H9 (cell line): ENCODE results near the gene FCGR3A. TPM values are rescaled to one million over a fixed set of nuclear protein-coding genes. Genes with fewer than 3 reads are reported as not detected.
"Not testable (repeated sequence)": the region's sequence is repeated elsewhere in the genome, so short reads cannot be mapped to it uniquely, and the experiment has no call there.

ENCODE experiments used
- DNase-seq: peaks from one replicate; pipeline ENCODE4 v3.0.0-alpha.2; 2017
- H2AFZ ChIP-seq: one replicate; pipeline ENCODE4 v1.6.1; 2013; ENCODE audit warnings: mild to moderate bottlenecking, low read length, control low read depth, moderate library complexity
- H2AK5ac ChIP-seq: 2 replicates; pipeline ENCODE4 v1.6.1; 2013; ENCODE audit warnings: low read length, control low read depth, mixed read lengths; ENCODE audit not compliant: insufficient read length
- H2BK120ac ChIP-seq: one replicate; pipeline ENCODE4 v1.6.1; 2013; ENCODE audit warnings: low read depth, mild to moderate bottlenecking, low read length, control low read depth, inconsistent platforms; ENCODE audit not compliant: poor library complexity, severe bottlenecking
- H2BK12ac ChIP-seq: 2 replicates; pipeline ENCODE4 v1.6.1; 2013; ENCODE audit warnings: low read length, control low read depth, mixed read lengths, low read depth; ENCODE audit not compliant: insufficient read length
- H2BK15ac ChIP-seq: 2 replicates; pipeline ENCODE4 v1.6.1; 2013; ENCODE audit warnings: low read depth, low read length, control low read depth
- H2BK20ac ChIP-seq: one replicate; pipeline ENCODE4 v1.6.1; 2013; ENCODE audit warnings: low read depth, mild to moderate bottlenecking, low read length, control low read depth, inconsistent platforms; ENCODE audit not compliant: poor library complexity, severe bottlenecking
- H2BK5ac ChIP-seq: 2 replicates; pipeline ENCODE4 v1.6.1; 2013; ENCODE audit warnings: low read length, control low read depth, mixed read lengths; ENCODE audit not compliant: insufficient read length
- H3K14ac ChIP-seq: 2 replicates; pipeline ENCODE4 v1.6.1; 2013; ENCODE audit warnings: low read length, control low read depth; ENCODE audit not compliant: insufficient read depth
- H3K18ac ChIP-seq: 2 replicates; pipeline ENCODE4 v1.6.1; 2013; ENCODE audit warnings: low read depth, mild to moderate bottlenecking, mixed read lengths, low read length, control low read depth; ENCODE audit not compliant: insufficient read length
- H3K23ac ChIP-seq: 2 replicates; pipeline ENCODE4 v1.6.1; 2013; ENCODE audit warnings: low read length, control low read depth, mixed read lengths, low read depth; ENCODE audit not compliant: insufficient read length
- H3K23me2 ChIP-seq: 2 replicates; pipeline ENCODE4 v1.6.1; 2013; ENCODE audit warnings: low read depth, mild to moderate bottlenecking, mixed read lengths, low read length, control low read depth; ENCODE audit not compliant: insufficient read length, poor library complexity, severe bottlenecking
- H3K27ac ChIP-seq: 2 replicates; pipeline ENCODE4 v1.5.1; 2013; ENCODE audit warnings: low read length, control low read depth, mixed read lengths, low read depth; ENCODE audit not compliant: insufficient read length
- H3K27me3 ChIP-seq: 2 replicates; pipeline ENCODE4 v1.6.1; 2013; ENCODE audit warnings: low read length, control low read depth, inconsistent platforms; ENCODE audit not compliant: insufficient read depth
- H3K4ac ChIP-seq: 2 replicates; pipeline ENCODE4 v1.6.1; 2013; ENCODE audit warnings: low read depth, mild to moderate bottlenecking, control low read depth, inconsistent platforms, low read length, moderate library complexity
- H3K4me1 ChIP-seq: 2 replicates; pipeline ENCODE4 v1.6.1; 2013; ENCODE audit warnings: low read length, control low read depth, inconsistent platforms; ENCODE audit not compliant: insufficient read depth
- H3K4me2 ChIP-seq: 2 replicates; pipeline ENCODE4 v1.6.1; 2013; ENCODE audit warnings: low read length, control low read depth, mixed read lengths; ENCODE audit not compliant: insufficient read length, insufficient read depth
- H3K56ac ChIP-seq: 2 replicates; pipeline ENCODE4 v1.6.1; 2013; ENCODE audit warnings: low read depth, mild to moderate bottlenecking, mixed read lengths, low read length, control low read depth; ENCODE audit not compliant: insufficient read length
- H3K79me1 ChIP-seq: 2 replicates; pipeline ENCODE4 v1.6.1; 2013; ENCODE audit warnings: low read depth, mild to moderate bottlenecking, moderate library complexity, low read length, control low read depth, inconsistent platforms; ENCODE audit not compliant: insufficient read depth, poor library complexity, severe bottlenecking
- H3K79me2 ChIP-seq: 2 replicates; pipeline ENCODE4 v1.6.1; 2013; ENCODE audit warnings: low read length, control low read depth, inconsistent platforms; ENCODE audit not compliant: insufficient read depth
- H3K9ac ChIP-seq: 2 replicates; pipeline ENCODE4 v1.6.1; 2013; ENCODE audit warnings: low read length, control low read depth, mixed read lengths; ENCODE audit not compliant: insufficient read length; ENCODE audit errors: extremely low read depth
- H3K9me3 ChIP-seq: one replicate; pipeline ENCODE4 v1.6.1; 2013; ENCODE audit warnings: low read depth, low read length, inconsistent platforms; ENCODE audit not compliant: control insufficient read depth
- H3T11ph ChIP-seq: one replicate; pipeline ENCODE4 v1.6.1; 2013; ENCODE audit warnings: mild to moderate bottlenecking, low read length, control low read depth, inconsistent platforms
- H4K20me1 ChIP-seq: one replicate; pipeline ENCODE4 v1.6.1; 2013; ENCODE audit not compliant: control insufficient read depth, insufficient read length, insufficient read depth
- H4K5ac ChIP-seq: 2 replicates; pipeline ENCODE4 v1.6.1; 2013; ENCODE audit warnings: low read depth, mild to moderate bottlenecking, mixed read lengths, low read length, control low read depth; ENCODE audit not compliant: insufficient read length
- H4K8ac ChIP-seq: replicated peaks from 2 replicates; pipeline ENCODE4 v1.6.1; 2013; ENCODE audit warnings: low read length, control low read depth, mixed read lengths, low read depth; ENCODE audit not compliant: insufficient read length
- H4K91ac ChIP-seq: 2 replicates; pipeline ENCODE4 v1.6.1; 2013; ENCODE audit warnings: low read depth, mild to moderate bottlenecking, moderate library complexity, mixed read lengths, low read length, control low read depth; ENCODE audit not compliant: insufficient read length
- H3K27ac Mint-ChIP-seq, 3 experiments: 2 replicates in 2 of 3; 3 replicates in 1 of 3; pipeline ENCODE4 v1.8.0; 2020 to 2021; ENCODE audit warnings: mixed read lengths in 3 of 3, mild to moderate bottlenecking in 1 of 3, moderate library complexity in 1 of 3
- H3K27me3 Mint-ChIP-seq: 2 replicates; pipeline ENCODE4 v1.8.0; 2021; ENCODE audit warnings: low read depth, mild to moderate bottlenecking, moderate library complexity, mixed read lengths
- H3K36me3 Mint-ChIP-seq, 3 experiments: 2 replicates in 2 of 3; 3 replicates in 1 of 3; pipeline ENCODE4 v1.8.0; 2020 to 2021; ENCODE audit warnings: low read depth in 3 of 3, mixed read lengths in 3 of 3; ENCODE audit not compliant: insufficient read depth in 1 of 3
- H3K4me1 Mint-ChIP-seq, 2 experiments: 2 replicates each; pipeline ENCODE4 v1.8.0; 2020; ENCODE audit warnings: mixed read lengths in 2 of 2
- H3K4me3 Mint-ChIP-seq, 2 experiments: 2 replicates in 1 of 2; 3 replicates in 1 of 2; pipeline ENCODE4 v1.8.0; 2020 to 2021; ENCODE audit warnings: mild to moderate bottlenecking in 2 of 2, mixed read lengths in 2 of 2, moderate library complexity in 1 of 2
- H3K9me3 Mint-ChIP-seq, 2 experiments: 2 replicates in 1 of 2; 3 replicates in 1 of 2; pipeline ENCODE4 v1.8.0; 2020; ENCODE audit warnings: mild to moderate bottlenecking in 2 of 2, mixed read lengths in 2 of 2, moderate library complexity in 1 of 2
- WGBS: extraction: QIAGEN DNeasy Blood & Tissue Kit; methylation state at CpG from one replicate; pipeline ENCODE4 v1.1.7; 2013; ENCODE audit warnings: missing lambda C conversion rate, low lambda C conversion rate, mixed read lengths; ENCODE audit not compliant: insufficient read length; ENCODE audit errors: extremely low coverage; 5-methylcytosine and 5-hydroxymethylcytosine counted together
- total RNA-seq: library from RNA; stranded (reverse); gene quantifications from 2 replicates; pipeline ENCODE4 v1.2.1, GENCODE V29; 2021

The FCGR3A gene
- total RNA-seq, 1 experiment from 2014 or later, result not detected

GRCh38 chr1:161537068-161537669, 12.4 kb downstream of the FCGR3A start:
- no CpG with 5 or more reads among the region's 7 CpGs for WGBS
- not testable (repeated sequence) for H3K4ac ChIP-seq, H3K4me1 ChIP-seq, H2AK5ac ChIP-seq, H3K23me2 ChIP-seq, H3K27me3 ChIP-seq, H4K8ac ChIP-seq, H3K23ac ChIP-seq, H2BK20ac ChIP-seq, H3K4me2 ChIP-seq, H3K14ac ChIP-seq, H3K56ac ChIP-seq, H3K27ac Mint-ChIP-seq, H3T11ph ChIP-seq, H3K79me2 ChIP-seq, H4K91ac ChIP-seq, H3K9ac ChIP-seq, H4K20me1 ChIP-seq, H3K18ac ChIP-seq, H3K27ac ChIP-seq, H3K79me1 ChIP-seq, H3K9me3 ChIP-seq, H3K4me3 Mint-ChIP-seq, H2BK12ac ChIP-seq, H2BK15ac ChIP-seq, H4K5ac ChIP-seq, H3K36me3 Mint-ChIP-seq, H2AFZ ChIP-seq, DNase-seq, H2BK120ac ChIP-seq, H2BK5ac ChIP-seq
- peaks cover 18 to 20% of the 10 kb centered on the region in 2 experiments for H3K4me1 Mint-ChIP-seq
- peaks cover 18 to 20% of the 10 kb centered on the region in 2 experiments for H3K9me3 Mint-ChIP-seq
- peaks cover 24% of the 10 kb centered on the region for H3K27me3 Mint-ChIP-seq

GRCh38 chr1:161532644-161533567, 16.7 kb downstream of the FCGR3A start:
- not testable (repeated sequence) for H4K91ac ChIP-seq, H2BK120ac ChIP-seq, H4K8ac ChIP-seq, H3K23ac ChIP-seq, H2BK20ac ChIP-seq, H3K9me3 ChIP-seq, H2AK5ac ChIP-seq, H2BK12ac ChIP-seq, H3K23me2 ChIP-seq, H3K79me2 ChIP-seq, H3K36me3 Mint-ChIP-seq, H3K18ac ChIP-seq, H3K4ac ChIP-seq, H3K27me3 ChIP-seq, H3K56ac ChIP-seq, H3K4me1 ChIP-seq, H4K20me1 ChIP-seq, H3K27ac ChIP-seq, H3K79me1 ChIP-seq, H2BK5ac ChIP-seq, H4K5ac ChIP-seq, H2BK15ac ChIP-seq, H3K27ac Mint-ChIP-seq, H3K14ac ChIP-seq, H3K9ac ChIP-seq, H3T11ph ChIP-seq
- peak; percentile 48 for DNase-seq
- H3K4me3 Mint-ChIP-seq, result peak overlapping the region; percentile 89 to 94
- peaks cover 10 to 11% of the 10 kb centered on the region in 2 experiments for H3K9me3 Mint-ChIP-seq
- no CpG with 5 or more reads among the region's 16 CpGs for WGBS
- Histone ChIP-seq H3K4me2 (peak overlapping the region; percentile 54), H2AFZ (peak overlapping the region; percentile 4)
- H3K4me1 Mint-ChIP-seq, result peaks cover 16 to 18% of the 10 kb centered on the region in 2 experiments
- peaks cover 25% of the 10 kb centered on the region for H3K27me3 Mint-ChIP-seq
